BJ (cell line): ENCODE results near the gene ITGA1. TPM values are rescaled to one million over a fixed set of nuclear protein-coding genes. Genes with fewer than 3 reads are reported as not detected.

ENCODE experiments used
- CTCF ChIA-PET: fragments of 350-600 bp; formaldehyde crosslinking; extraction: SDS; loops from one replicate; lab custom pipeline; 2021; ENCODE audit warnings: antibody characterized with exemption, inconsistent platforms; lab: Yijun Ruan, JAX
- POLR2A ChIA-PET: fragments of 300-600 bp; sonication (Branson Sonifier 250); formaldehyde crosslinking; extraction: SDS; loops from one replicate; lab custom pipeline; 2021; ENCODE audit warnings: antibody characterized with exemption; lab: Charles Lee
- DNase-seq: peaks from one replicate; pipeline ENCODE4 v3.0.0-alpha.2; 2011; ENCODE audit warnings: low read depth
- H3K27me3 ChIP-seq: 2 replicates; pipeline ENCODE4 v1.6.0; 2011; ENCODE audit warnings: low read length; ENCODE audit not compliant: control insufficient read depth, insufficient read depth
- H3K36me3 ChIP-seq: 2 replicates; pipeline ENCODE4 v1.5.1; 2011; ENCODE audit warnings: low read length; ENCODE audit not compliant: control insufficient read depth, insufficient read depth
- H3K4me3 ChIP-seq: 2 replicates; pipeline ENCODE4 v1.5.1; 2011; ENCODE audit warnings: low read depth, mild to moderate bottlenecking, control low read depth, low read length
- CTCF ChIP-seq: IDR thresholded peaks from 2 replicates; pipeline ENCODE4 v1.5.1; 2011; ENCODE audit warnings: low read depth, mild to moderate bottlenecking, control low read depth, inconsistent platforms, low read length, moderate library complexity; ENCODE audit not compliant: insufficient read depth
- polyA plus RNA-seq: library from polyadenylated mRNA; depleted of rRNA; stranded (reverse); fragments of >200 nt; gene quantifications from 2 replicates; pipeline ENCODE4 v1.2.3, GENCODE V29; 2011

The ITGA1 gene
- polyA plus RNA-seq, 1 experiment = 35.2 TPM

- CTCF ChIA-PET = interaction anchor here (0.7 to 1.6 kb wide), 2 partner anchors 12 to 127 kb away, joined by 3 to 6 read pairs; no protein-coding TSS in a partner anchor
- no peak overlapping the region for H3K4me3 ChIP-seq
- no peaks in the 10 kb centered on the region for H3K36me3 ChIP-seq
- no peak for TF ChIP-seq CTCF
- POLR2A ChIA-PET = no interaction called here
- no peak for DNase-seq
- H3K27me3 ChIP-seq = no peaks in the 10 kb centered on the region
Observed at GRCh38 chr5:52786391-52786790, 1.3 kb upstream of the ITGA1 start.

- ChIA-PET CTCF (interaction anchor here (0.7 to 1.6 kb wide), 13 partner anchors 8 to 312 kb away, joined by 3 to 13 read pairs (median 4); no protein-coding TSS in a partner anchor), POLR2A (no interaction called here)
- DNase-seq = no peak
- Histone ChIP-seq H3K36me3 (no peaks in the 10 kb centered on the region), H3K27me3 (no peaks in the 10 kb centered on the region), H3K4me3 (peak overlapping the region; percentile 57)
- peak; percentile 25; the same call in 1 of the 2 replicates for TF ChIP-seq CTCF
Observed at GRCh38 chr5:52786949-52787599, 642 bp upstream of the ITGA1 start.

- no peak for TF ChIP-seq CTCF
- CTCF ChIA-PET = interaction anchor here (0.9 to 1.5 kb wide), 6 partner anchors 10 to 127 kb away, joined by 3 to 13 read pairs (median 4); no protein-coding TSS in a partner anchor
Observed at GRCh38 chr5:52788505-52788821, 747 bp downstream of the ITGA1 start.

GRCh38 chr5:52789378-52789777 lies 1.7 kb downstream of the ITGA1 start:
- H3K4me3 ChIP-seq = peak overlapping the region; percentile 57; the same call in 1 of the 2 replicates
- TF ChIP-seq CTCF = no peak
- POLR2A ChIA-PET = no interaction called here
- no peak for DNase-seq
- no peaks in the 10 kb centered on the region for H3K27me3 ChIP-seq
- CTCF ChIA-PET = interaction anchor here (0.8 to 1.5 kb wide), 6 partner anchors 9 to 1657 kb away, joined by 3 to 7 read pairs (median 4); no protein-coding TSS in a partner anchor
- no peaks in the 10 kb centered on the region for H3K36me3 ChIP-seq

More at GRCh38 chr5:52788505-52788821, 747 bp downstream of the ITGA1 start:
- no peaks in the 10 kb centered on the region for H3K36me3 ChIP-seq
- H3K4me3 ChIP-seq = peak overlapping the region; percentile 57
- DNase-seq = no peak
- POLR2A ChIA-PET = interaction anchor here (0.6 kb wide), 1 partner anchor 133 kb away, joined by 3 read pairs; no protein-coding TSS in a partner anchor
- no peaks in the 10 kb centered on the region for H3K27me3 ChIP-seq

- ChIA-PET POLR2A (no interaction called here), CTCF (interaction anchor here (0.8 to 1.5 kb wide), 6 partner anchors 9 to 1656 kb away, joined by 3 to 7 read pairs (median 4); no protein-coding TSS in a partner anchor)
- Histone ChIP-seq H3K27me3 (no peaks in the 10 kb centered on the region), H3K36me3 (no peaks in the 10 kb centered on the region), H3K4me3 (no peak overlapping the region)
- no peak for TF ChIP-seq CTCF
- DNase-seq = no peak
Observed at GRCh38 chr5:52789851-52790250, 2.1 kb downstream of the ITGA1 start.
